PFSK-1 (cell line): Measurements from ENCODE around the gene APBA2.

ENCODE experiments used
- FOXP2 ChIP-seq: optimal IDR thresholded peaks from 2 replicates; pipeline ENCODE3; 2011; ENCODE audit warnings: borderline replicate concordance, control low read depth, inconsistent platforms; ENCODE audit not compliant: insufficient read depth; ENCODE audit errors: extremely low read length, extremely low read depth
- TF ChIP-seq, protein P1 (sequence below), 2 experiments: IDR thresholded peaks; 2 replicates each; pipeline versions ENCODE4 v1.6.1 to v1.8.0; 2011 to 2012; ENCODE audit warnings: low read depth in 2 of 2, low read length in 2 of 2, control low read depth in 1 of 2, inconsistent platforms in 1 of 2, mild to moderate bottlenecking in 1 of 2, moderate library complexity in 1 of 2; ENCODE audit not compliant: insufficient read depth in 1 of 2

DNA sequence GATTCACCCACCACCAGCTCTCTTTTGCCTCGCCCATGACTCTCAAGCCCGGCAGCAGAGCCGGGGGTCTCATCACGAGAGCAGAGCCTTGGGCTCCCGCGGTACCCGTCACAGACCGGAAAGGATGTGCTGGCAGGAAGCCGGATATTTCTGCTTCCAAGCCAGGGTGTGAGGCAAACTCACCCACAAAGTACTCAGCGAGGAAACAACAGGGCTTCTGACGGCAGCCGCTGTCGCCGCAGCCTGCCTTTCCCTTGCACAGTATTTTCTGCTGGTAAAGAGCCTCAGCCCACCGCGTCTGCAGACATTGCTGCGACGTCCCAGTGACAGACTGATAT, 263.9 kb downstream of the APBA2 start:
- TF ChIP-seq, protein P1, sequence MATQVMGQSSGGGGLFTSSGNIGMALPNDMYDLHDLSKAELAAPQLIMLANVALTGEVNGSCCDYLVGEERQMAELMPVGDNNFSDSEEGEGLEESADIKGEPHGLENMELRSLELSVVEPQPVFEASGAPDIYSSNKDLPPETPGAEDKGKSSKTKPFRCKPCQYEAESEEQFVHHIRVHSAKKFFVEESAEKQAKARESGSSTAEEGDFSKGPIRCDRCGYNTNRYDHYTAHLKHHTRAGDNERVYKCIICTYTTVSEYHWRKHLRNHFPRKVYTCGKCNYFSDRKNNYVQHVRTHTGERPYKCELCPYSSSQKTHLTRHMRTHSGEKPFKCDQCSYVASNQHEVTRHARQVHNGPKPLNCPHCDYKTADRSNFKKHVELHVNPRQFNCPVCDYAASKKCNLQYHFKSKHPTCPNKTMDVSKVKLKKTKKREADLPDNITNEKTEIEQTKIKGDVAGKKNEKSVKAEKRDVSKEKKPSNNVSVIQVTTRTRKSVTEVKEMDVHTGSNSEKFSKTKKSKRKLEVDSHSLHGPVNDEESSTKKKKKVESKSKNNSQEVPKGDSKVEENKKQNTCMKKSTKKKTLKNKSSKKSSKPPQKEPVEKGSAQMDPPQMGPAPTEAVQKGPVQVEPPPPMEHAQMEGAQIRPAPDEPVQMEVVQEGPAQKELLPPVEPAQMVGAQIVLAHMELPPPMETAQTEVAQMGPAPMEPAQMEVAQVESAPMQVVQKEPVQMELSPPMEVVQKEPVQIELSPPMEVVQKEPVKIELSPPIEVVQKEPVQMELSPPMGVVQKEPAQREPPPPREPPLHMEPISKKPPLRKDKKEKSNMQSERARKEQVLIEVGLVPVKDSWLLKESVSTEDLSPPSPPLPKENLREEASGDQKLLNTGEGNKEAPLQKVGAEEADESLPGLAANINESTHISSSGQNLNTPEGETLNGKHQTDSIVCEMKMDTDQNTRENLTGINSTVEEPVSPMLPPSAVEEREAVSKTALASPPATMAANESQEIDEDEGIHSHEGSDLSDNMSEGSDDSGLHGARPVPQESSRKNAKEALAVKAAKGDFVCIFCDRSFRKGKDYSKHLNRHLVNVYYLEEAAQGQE (IDR thresholded peaks at IDR 0.05; ENCODE audit: insufficient read depth in 1 of 2, low read depth in 2 of 2, low read length in 2 of 2) = no peak
- no peak for TF ChIP-seq FOXP2
